Limb (tissue), 2 donors: Measurements from ENCODE around the gene ADARB2.

ENCODE experiments used
- DNase-seq, 2 donors: peaks; one replicate each; pipeline ENCODE4 v3.0.0-alpha.2; 2016; ENCODE audit errors: extremely low spot score in 2 of 2

Gene ADARB2

DNA sequence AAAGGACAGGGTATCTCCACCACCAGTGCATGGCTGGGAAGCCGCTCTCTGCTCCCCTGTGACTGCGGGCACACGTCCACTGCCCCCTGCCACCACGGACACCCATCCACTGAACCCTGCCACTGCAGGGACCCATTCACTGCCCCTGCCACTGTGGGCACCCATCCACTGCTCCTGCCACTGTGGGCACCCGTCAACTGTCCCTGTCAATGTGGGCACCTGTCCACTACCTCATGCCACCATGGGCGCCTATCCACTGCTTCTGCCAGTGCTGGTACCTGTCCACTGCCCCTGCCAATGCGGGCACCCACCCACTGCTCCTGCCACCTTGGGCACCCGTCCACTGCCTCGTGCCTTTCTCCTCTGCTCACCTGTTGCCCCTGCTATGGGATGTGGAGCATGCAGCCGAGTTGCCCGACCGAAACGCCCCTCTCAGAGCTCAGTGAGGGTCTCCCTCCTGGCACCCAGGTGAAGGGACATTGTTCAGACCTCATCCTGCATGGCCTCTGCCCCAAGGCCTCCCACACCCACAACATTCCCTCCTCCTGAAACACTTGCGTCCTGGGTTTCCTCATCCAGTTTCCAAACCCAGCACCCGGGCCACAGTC is 207.4 kb downstream of the ADARB2 start:
- no peak for DNase-seq

GRCh38 chr10:1527951-1528350 is 209.4 kb downstream of the ADARB2 start:
- no peak for DNase-seq

- no peak for DNase-seq
These were observed 210.8 kb downstream of the ADARB2 start for GRCh38 chr10:1526436-1527055.

DNA sequence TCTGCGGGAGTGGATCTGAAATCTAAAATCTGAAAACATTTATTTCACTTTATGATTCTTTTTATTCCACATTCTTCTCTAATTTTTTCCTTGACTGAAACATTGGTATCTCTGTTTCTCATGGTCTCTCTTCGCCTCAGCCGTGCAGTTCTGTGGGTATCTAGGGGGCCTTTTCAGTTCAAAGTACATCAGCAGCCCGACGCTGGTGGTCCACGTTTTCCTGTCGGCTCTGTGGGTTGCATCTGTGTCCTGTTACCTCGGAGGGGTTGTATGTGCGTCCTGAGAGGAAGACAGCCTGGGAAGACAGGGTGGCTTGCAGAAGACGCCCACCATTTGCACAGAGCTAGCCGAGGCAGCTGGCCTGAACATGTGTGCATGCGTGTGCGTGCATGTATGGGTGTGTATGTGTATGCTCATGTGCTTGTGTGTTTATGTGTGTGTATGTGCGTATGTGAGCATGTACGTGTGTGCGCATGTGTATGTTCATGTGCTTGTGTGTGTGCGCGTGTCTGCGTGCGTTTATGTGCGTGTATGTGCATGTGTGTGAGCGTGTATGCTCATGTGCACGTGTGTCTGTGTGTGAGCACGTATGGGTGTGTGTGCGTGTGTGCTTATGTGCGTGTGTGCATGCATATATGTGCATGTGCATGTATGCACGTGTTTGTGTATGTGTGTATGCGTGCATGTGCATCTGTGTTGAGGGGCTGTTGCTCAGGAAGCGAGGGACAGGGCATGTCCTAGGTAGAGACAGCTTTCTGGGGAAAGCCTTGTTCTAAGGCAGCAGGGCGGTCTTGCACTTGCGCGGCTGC is 211.8 kb downstream of the ADARB2 start:
- no peak for DNase-seq

DNA sequence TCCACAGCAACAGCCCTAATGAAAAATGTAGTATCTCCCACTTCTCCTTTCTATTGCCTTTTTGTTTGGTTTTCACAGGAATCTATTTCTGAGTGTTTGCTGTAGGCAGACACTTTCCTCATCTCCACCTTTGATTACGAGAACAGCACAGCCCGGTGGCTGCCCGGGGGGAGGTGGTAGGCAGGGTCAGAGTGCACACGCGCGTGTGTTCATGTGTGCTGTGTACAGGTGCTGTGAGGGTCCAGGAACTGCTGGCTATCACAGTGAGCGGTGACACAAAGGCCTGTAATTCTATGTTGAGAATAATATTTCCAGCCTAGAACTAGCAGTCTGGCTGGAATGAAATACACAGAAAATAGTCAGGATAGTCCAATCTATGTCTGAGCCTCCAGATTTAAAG is 212.8 kb downstream of the ADARB2 start:
- peak in 1 of 2 donors; percentile 6 for DNase-seq

- DNase-seq = peak in 1 of 2 donors; percentile 5
These were observed 214.1 kb downstream of the ADARB2 start for GRCh38 chr10:1523221-1523620.

- DNase-seq = no peak
These were observed 215.1 kb downstream of the ADARB2 start for GRCh38 chr10:1522237-1522636.

DNA sequence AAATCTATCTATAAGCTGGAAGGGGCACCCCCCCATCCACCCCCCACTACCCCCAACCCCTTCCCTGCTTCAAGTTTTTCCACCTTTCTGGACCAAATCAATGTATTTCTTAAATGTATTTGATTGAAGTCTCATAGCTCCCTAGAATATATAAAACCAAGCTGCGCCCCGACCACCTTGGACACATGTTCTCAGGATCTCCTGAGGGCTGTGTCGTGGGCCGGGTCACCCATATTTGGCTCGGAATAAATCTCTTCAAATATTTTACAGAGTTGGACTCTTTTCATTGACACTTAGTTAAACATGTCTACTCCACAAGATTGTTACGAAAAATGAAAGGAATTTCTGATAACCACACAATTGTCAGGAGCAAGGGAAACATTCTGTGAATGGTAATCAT is 215.6 kb downstream of the ADARB2 start:
- DNase-seq = no peak

DNA sequence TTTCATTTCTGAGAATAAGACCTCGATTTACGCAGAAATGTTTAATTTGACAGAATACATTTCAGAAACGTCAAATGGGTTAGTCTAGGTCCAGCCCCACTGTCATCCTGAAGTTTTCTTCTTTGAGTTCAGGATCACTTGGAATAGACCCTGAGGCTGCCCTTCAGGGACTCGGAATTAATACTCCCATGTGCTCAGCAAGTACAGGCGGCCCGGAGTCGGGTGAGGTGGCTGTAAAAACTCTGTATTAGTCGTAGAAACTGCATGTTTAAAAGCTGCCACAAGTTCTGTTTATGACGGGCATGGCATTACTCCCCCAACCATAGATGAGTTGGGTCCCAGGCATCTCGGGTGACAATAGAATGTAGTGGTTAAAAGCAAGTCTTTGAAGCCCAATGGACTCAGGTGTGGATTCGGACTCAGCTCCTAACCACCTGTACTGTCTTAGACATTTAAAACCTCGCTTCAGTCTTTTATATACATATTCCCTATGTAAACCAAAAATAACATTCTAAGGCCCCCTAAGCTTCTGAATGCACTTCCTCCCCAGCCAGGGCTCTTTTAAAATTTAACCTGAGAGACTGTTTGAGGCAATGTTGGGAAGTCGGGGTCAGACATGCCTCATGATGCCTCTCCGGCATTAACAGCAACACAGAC is 216.3 kb downstream of the ADARB2 start:
- DNase-seq = no peak

GRCh38 chr10:1519391-1519790 is 217.9 kb downstream of the ADARB2 start:
- DNase-seq = no peak

DNA sequence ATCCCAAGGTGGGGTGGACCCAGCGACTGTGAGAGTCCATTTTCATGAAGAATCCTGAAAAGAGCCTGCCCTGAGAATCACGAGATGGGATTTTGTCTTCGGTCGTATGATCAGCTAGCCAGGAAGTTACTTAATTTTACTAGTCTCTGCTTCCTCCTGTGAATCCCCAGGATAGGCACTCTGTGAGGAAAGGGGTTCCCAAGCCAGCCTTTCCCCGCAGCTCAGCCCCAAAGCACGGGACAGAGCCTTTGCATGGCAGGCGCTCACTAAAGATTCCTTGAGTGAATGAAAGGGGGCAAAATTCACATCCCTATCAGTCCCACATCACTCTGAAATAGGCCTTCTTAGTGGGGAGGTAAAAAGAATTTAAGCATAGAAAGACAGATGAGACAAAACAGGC is 219.6 kb downstream of the ADARB2 start:
- no peak for DNase-seq

GRCh38 chr10:1516492-1517165 is 220.7 kb downstream of the ADARB2 start:
- no peak for DNase-seq

- DNase-seq = no peak
These were observed 221.4 kb downstream of the ADARB2 start for GRCh38 chr10:1515780-1516491.

DNA sequence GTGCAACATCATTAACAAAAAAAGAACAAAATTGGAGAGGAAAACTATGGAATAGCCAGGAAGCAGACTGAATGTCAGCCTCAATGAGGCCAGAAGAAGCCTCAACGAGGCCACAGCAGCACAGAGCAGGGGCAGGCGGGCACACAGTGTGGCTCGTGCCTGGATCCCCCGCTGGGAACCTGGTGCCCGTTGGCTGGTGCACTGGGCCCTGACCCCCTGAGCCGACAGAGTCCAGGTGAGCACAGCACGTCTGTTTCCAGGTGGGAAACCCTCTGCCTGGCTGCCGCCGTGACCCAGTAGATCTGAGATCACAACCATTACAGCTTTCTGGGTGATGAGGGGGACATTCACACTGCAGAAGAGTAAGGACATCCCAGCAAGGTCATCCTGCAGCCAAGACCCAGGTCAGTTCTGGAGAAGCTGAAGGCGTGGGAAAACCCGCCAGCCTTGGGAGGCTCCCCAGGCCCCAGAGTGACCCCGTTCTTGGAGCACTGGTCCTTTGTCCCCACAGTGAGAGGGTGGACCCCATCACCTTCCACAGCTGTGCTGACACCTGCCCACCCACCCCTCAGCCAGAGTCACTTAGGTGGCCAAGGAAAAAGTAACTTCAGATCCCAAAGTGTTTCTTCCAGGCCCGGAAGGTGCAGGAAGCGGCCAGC is 222.1 kb downstream of the ADARB2 start:
- no peak for DNase-seq

- DNase-seq = no peak
These were observed 222.6 kb downstream of the ADARB2 start for GRCh38 chr10:1514681-1515080.

GRCh38 chr10:1513221-1513620 is 224.1 kb downstream of the ADARB2 start:
- no peak for DNase-seq

GRCh38 chr10:1509011-1509530 is 228.3 kb downstream of the ADARB2 start:
- DNase-seq = no peak

DNA sequence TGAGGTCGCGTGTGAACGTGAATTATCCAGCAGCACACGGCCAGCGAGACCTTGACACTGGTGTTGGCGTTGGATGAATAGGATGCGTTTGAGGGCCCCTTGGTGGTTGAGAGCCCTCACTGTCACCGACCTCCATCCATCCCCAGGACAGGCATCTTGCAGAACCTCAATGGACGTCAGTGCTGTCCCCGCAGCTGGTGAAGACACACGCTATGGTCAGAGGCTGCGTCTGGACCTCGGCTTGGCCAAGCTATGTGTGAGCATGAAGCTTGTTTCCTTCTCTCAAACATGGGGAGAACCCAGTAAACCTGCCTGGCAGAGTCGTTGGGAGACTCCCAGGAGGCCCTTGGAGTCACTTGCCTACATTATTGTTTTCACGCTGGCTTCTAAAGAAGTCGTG is 229.2 kb downstream of the ADARB2 start:
- DNase-seq = no peak

GRCh38 chr10:1507436-1507835 is 229.9 kb downstream of the ADARB2 start:
- DNase-seq = no peak

GRCh38 chr10:1504940-1505339 is 232.4 kb downstream of the ADARB2 start:
- no peak for DNase-seq
